ENCODE data around the gene C3orf49. TPM values are rescaled to one million over a fixed set of nuclear protein-coding genes. Genes with fewer than 3 reads are reported as not detected.

C3orf49 gene
- total and polyA plus RNA-seq, 12 donors: not detected

DNA sequence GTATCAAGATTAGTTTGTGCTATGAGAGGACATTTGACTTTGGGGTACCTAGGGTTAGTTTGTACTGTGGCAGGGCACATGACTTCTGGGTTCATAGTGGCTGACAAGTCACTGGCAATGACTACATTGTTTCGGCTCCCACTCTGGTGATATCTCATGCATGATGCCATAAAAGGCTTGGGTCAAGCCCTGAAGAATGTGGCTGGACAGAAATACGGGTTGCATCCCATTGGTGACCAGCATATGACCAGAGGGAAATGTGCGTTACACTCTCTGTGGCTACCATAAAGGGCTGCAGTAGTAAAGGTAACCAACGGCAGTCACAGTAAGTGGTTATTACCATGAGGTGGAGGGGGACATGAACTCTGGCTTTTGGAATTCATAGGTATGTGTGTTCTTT lies 26.1 kb downstream of the C3orf49 start:
- intact Hi-C loops (cut with DNase I): no loop called here
- Histone ChIP-seq H3K9me3 (replicated peaks in 1 of 3) (no peaks in the 10 kb centered on the region), H3K27ac (no peak overlapping the region), H3K4me3 (no peak overlapping the region), H3K4me1 (replicated peaks in 1 of 2) (no peaks in the 10 kb centered on the region), H3K36me3 (replicated peaks in 1 of 2) (no peaks in the 10 kb centered on the region), H3K27me3 (no peaks in the 10 kb centered on the region)
- DNase-seq: no peak
- 89 to 95% (median 92%) methylated on average over 4 of the region's 4 CpGs for WGBS, 4 donors
- no peak for TF ChIP-seq POLR2A (IDR thresholded peaks at IDR 0.05)
- TF ChIP-seq, protein P1, sequence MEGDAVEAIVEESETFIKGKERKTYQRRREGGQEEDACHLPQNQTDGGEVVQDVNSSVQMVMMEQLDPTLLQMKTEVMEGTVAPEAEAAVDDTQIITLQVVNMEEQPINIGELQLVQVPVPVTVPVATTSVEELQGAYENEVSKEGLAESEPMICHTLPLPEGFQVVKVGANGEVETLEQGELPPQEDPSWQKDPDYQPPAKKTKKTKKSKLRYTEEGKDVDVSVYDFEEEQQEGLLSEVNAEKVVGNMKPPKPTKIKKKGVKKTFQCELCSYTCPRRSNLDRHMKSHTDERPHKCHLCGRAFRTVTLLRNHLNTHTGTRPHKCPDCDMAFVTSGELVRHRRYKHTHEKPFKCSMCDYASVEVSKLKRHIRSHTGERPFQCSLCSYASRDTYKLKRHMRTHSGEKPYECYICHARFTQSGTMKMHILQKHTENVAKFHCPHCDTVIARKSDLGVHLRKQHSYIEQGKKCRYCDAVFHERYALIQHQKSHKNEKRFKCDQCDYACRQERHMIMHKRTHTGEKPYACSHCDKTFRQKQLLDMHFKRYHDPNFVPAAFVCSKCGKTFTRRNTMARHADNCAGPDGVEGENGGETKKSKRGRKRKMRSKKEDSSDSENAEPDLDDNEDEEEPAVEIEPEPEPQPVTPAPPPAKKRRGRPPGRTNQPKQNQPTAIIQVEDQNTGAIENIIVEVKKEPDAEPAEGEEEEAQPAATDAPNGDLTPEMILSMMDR (IDR thresholded peaks at IDR 0.05): no peak

DNA sequence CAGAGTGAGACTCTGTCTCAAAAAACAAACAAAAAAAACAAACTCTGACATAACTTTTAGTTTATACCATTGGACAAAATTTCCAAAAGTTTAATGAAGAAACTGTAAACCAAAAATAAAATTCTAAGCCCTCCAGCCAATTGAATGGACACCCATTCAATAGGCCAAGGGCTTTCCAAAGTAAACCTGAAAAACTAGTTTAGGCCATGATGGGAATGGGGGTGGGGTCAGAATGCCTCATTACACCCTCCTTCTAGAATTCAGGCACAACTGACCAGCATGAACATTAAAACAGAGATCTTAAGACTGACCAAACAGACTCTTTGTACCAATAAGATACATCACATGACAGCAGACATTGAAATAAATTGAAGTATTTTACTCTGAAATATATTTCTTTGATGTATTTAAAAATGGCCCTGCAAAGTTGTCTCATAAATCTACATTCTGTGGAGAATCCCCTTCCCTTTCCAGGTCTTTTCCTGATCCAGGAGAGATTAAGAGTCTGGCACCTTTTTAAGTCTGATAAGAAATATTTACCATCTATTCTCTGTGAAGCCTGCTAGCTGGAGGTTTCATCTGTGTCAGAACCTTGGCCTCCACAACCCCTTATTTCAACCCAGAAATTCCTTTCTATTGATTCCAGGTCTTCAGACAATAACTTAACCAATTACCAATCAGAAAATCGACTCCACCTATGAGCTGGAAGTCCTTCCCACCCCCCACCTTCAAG lies 28.8 kb downstream of the C3orf49 start:
- DNase-seq: no peak
- no peaks in the 10 kb centered on the region for H3K9me3 ChIP-seq (replicated peaks in 1 of 3)
- no peak overlapping the region for H3K4me3 ChIP-seq
- H3K27ac ChIP-seq: no peak overlapping the region
- 77 to 88% (median 82%) methylated on average over 1 of the region's 1 CpG for WGBS, 4 donors
- TF ChIP-seq, protein P1 (IDR thresholded peaks at IDR 0.05): no peak
- no peak for TF ChIP-seq POLR2A (IDR thresholded peaks at IDR 0.05)
- intact Hi-C loops (cut with DNase I): no loop called here
- no peaks in the 10 kb centered on the region for H3K27me3 ChIP-seq
- H3K4me1 ChIP-seq (replicated peaks in 1 of 2): no peaks in the 10 kb centered on the region
- no peaks in the 10 kb centered on the region for H3K36me3 ChIP-seq (replicated peaks in 1 of 2)

DNA sequence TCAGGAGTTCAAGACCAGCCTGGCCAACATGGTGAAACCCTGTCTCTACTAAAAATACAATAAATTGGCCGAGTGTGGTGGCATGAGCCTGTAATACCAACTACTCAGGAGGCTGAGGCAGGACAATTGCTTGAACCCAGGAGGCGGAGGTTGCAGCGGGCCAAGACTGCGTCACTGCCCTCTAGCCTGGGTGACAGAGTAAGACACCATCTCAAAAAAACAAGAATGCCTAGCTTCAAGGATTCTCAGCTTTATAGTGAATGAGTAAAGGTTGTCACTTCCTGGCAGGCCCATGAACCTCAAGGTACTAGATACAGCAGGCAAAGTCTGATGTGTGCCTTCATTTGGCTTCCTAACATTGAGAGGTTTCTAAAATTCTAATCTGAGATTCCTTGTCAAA lies 30.1 kb downstream of the C3orf49 start:
- intact Hi-C loops (cut with DNase I): no loop called here
- Histone ChIP-seq H3K36me3 (replicated peaks in 1 of 2) (no peaks in the 10 kb centered on the region), H3K27ac (no peak overlapping the region), H3K9me3 (replicated peaks in 1 of 3) (no peaks in the 10 kb centered on the region), H3K4me1 (replicated peaks in 1 of 2) (no peaks in the 10 kb centered on the region), H3K27me3 (no peaks in the 10 kb centered on the region), H3K4me3 (no peak overlapping the region)
- no peak for DNase-seq
- TF ChIP-seq POLR2A (IDR thresholded peaks at IDR 0.05): no peak
- TF ChIP-seq, protein P1 (IDR thresholded peaks at IDR 0.05): no peak
- 89 to 98% (median 96%) methylated on average over 4 of the region's 4 CpGs for WGBS, 4 donors

DNA sequence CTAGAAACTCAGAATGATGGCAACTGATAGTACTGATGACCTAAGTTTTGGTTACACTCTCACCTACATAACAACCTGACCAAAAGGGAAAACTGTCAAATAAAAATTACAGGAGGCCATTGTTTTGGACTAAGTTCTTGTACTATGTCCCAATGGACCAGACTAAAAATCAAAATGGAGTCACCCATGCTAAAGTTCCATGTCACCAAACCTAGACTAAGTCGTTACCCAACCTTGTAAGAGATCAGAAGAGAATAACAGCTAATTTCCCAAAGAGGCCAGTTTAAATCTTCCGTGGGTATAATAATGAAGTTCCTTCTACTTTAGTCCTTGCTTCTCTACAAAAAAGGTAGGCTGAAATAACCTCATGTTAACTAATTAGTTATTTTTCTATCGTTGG lies 32.2 kb downstream of the C3orf49 start:
- DNase-seq: no peak
- Histone ChIP-seq H3K4me1 (replicated peaks in 1 of 2) (peaks cover 0 to 11% of the 10 kb centered on the region in 2 donors), H3K4me3 (no peak overlapping the region), H3K36me3 (replicated peaks in 1 of 2) (no peaks in the 10 kb centered on the region), H3K27me3 (no peaks in the 10 kb centered on the region), H3K27ac (no peak overlapping the region), H3K9me3 (replicated peaks in 1 of 3) (no peaks in the 10 kb centered on the region)
- intact Hi-C loops (cut with DNase I): no loop called here
- WGBS, 4 donors: 97 to 99% (median 98%) methylated on average over 3 of the region's 3 CpGs
- TF ChIP-seq, protein P1 (IDR thresholded peaks at IDR 0.05): no peak
- no peak for TF ChIP-seq POLR2A (IDR thresholded peaks at IDR 0.05)

Data from adrenal gland (tissue), 12 donors.